DMS 273 treated with DMSO at 0.1 percent for 48 hours (cell line): Measurements from ENCODE around the gene VWCE.
"Not testable (repeated sequence)": the region's sequence is repeated elsewhere in the genome, so short reads cannot be mapped to it uniquely, and the experiment has no call there.

Experiments
- DNase-seq: peaks from one replicate; lab custom pipeline; 2025; lab: John Stamatoyannopoulos, UW

VWCE gene

DNA sequence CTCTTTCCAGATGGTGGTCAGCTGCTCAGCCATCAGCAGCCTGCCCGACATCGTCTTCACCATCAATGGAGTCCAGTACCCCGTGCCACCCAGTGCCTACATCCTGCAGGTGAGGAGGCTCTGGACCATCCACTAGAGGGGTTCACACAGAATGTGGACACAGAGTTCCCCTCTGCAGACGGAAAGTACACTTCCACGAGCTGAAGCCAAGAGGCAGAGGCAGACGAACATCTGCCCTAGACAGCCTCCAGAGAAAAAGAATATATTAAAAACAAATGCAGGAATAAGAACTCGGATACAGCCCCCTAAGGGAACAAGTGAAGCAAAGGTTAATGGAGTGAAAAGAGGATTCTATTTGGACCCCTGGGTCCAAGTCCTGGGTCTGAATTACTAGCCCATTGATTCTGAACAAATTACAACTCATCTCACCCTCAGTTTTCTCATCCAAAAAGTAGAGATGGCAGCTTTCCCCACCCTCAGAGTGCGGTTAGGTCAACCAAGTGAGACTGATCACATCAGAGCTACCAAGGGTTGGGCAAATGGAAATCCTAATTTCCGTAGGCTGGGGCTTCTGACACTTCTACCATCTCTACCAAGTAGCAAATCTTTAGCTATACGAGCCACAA is 83.7 kb downstream of the VWCE start:
- DNase-seq: not testable (repeated sequence)

DNA sequence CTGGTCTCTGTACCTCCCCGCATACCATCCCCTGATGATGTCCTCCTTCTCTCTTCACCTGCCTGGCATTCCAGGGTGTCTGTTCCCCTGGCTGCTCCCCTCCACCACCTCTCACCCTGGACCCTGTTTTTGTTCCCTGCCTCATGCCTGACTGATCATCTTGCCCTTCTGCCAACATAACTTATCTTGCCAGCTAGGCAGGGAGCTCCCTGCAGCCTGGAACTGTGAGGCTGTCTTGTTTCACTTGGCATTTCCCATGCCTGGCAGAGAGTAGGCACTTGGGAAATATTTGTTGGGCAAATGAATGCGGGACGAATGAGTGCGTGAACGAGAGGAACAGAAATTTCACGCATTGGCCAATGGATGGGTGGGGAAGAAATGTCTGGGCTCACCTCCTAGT is 84.5 kb downstream of the VWCE start:
- not testable (repeated sequence) for DNase-seq
